PC-3 (cell line): ENCODE data around the gene MRPL9. TPM values are rescaled to one million over a fixed set of nuclear protein-coding genes. Genes with fewer than 3 reads are reported as not detected.

Source experiments
- ATAC-seq: fragments of 200-7000 bp; cut with Tn5 transposase; 2 replicates; pipeline ENCODE4 v1.9.1; 2020; ENCODE audit warnings: mild to moderate bottlenecking, moderate library complexity
- BruUV-seq: library from RNA; stranded (reverse); fragments of 400-500 nt; replicated peaks from 2 replicates; lab custom pipeline; 2021; lab: Mats Ljungman, UMichigan
- CTCF ChIA-PET: fragments of 300-600 bp; sonication (Branson Sonifier 250); formaldehyde crosslinking; loops from one replicate; lab custom pipeline; 2022; ENCODE audit warnings: antibody characterized with exemption; lab: Charles Lee
- POLR2A ChIA-PET: fragments of 300-600 bp; sonication (Branson Sonifier 250); formaldehyde crosslinking; loops from one replicate; lab custom pipeline; 2022; ENCODE audit warnings: antibody characterized with exemption; ENCODE audit not compliant: unreplicated experiment; lab: Charles Lee
- DNase-seq: peaks from one replicate; pipeline ENCODE4 v3.0.0-alpha.2; 2015
- H2AFZ ChIP-seq: fragments of 300-600 bp; sonication (generic); 2 replicates; pipeline ENCODE4 v1.6.0; 2016; ENCODE audit warnings: antibody characterized with exemption, low read length
- H3F3A ChIP-seq: fragments of 300-600 bp; sonication (generic); one replicate; pipeline ENCODE4 v1.6.0; 2017; ENCODE audit warnings: antibody characterized with exemption, low read length, control low read depth, mild to moderate bottlenecking; ENCODE audit not compliant: unreplicated experiment
- H3K27ac ChIP-seq: fragments of 300-600 bp; sonication (generic); 2 replicates; pipeline ENCODE4 v1.5.1; 2016; ENCODE audit warnings: mild to moderate bottlenecking, low read length
- H3K27me3 ChIP-seq: fragments of 300-600 bp; sonication (generic); 2 replicates; pipeline ENCODE4 v1.6.1; 2016; ENCODE audit warnings: low read length, mixed read lengths
- H3K36me3 ChIP-seq: fragments of 300-600 bp; sonication (generic); 2 replicates; pipeline ENCODE4 v1.6.1; 2016; ENCODE audit warnings: low read depth, mixed run types, low read length, mixed read lengths
- H3K4me1 ChIP-seq: fragments of 300-600 bp; sonication (generic); 2 replicates; pipeline ENCODE4 v1.5.1; 2016; ENCODE audit warnings: low read length; ENCODE audit not compliant: insufficient read depth
- H3K4me2 ChIP-seq: fragments of 300-600 bp; sonication (generic); 2 replicates; pipeline ENCODE4 v1.6.0; 2016; ENCODE audit warnings: low read length
- H3K4me3 ChIP-seq: fragments of 300-600 bp; sonication (generic); 2 replicates; pipeline ENCODE4 v1.5.1; 2016; ENCODE audit warnings: mild to moderate bottlenecking, low read length, mixed read lengths
- H3K79me2 ChIP-seq: fragments of 300-600 bp; sonication (generic); 2 replicates; pipeline ENCODE4 v1.6.1; 2017; ENCODE audit warnings: low read length, mixed read lengths
- H3K9ac ChIP-seq: fragments of 300-600 bp; sonication (generic); 2 replicates; pipeline ENCODE4 v1.6.0; 2016; ENCODE audit warnings: mild to moderate bottlenecking, low read length
- H3K9me2 ChIP-seq: fragments of 300-600 bp; sonication (generic); replicated peaks from 2 replicates; pipeline ENCODE4 v1.6.1; 2016; ENCODE audit warnings: mixed run types, low read length, mixed read lengths
- H3K9me3 ChIP-seq: fragments of 300-600 bp; sonication (generic); 2 replicates; pipeline ENCODE4 v1.6.1; 2016; ENCODE audit warnings: low read length, mixed read lengths
- H4K20me1 ChIP-seq: fragments of 300-600 bp; sonication (generic); 2 replicates; pipeline ENCODE4 v1.6.1; 2016; ENCODE audit warnings: low read length, mixed read lengths
- CTCF ChIP-seq: fragments of 300-600 bp; sonication (generic); conservative IDR thresholded peaks from 2 replicates; pipeline ENCODE4 v1.5.1; 2017; ENCODE audit warnings: antibody characterized with exemption, low read depth, mild to moderate bottlenecking, low read length
- EZH2 ChIP-seq: fragments of 300-600 bp; sonication (generic); IDR thresholded peaks from one replicate; pipeline ENCODE4 v1.6.1; 2017; ENCODE audit warnings: antibody characterized with exemption, mild to moderate bottlenecking, low read length; ENCODE audit not compliant: unreplicated experiment
- EZH2phosphoT487 ChIP-seq: fragments of 300-600 bp; sonication (generic); IDR thresholded peaks from 2 replicates; pipeline ENCODE4 v1.6.1; 2018; ENCODE audit warnings: mild to moderate bottlenecking, antibody characterized with exemption, low read length, borderline replicate concordance
- intact Hi-C: fragments of 100-400 bp; cut with micrococcal nuclease; formaldehyde crosslinking; loops from 2 replicates; pipeline ENCODE4 v1.9.0; 2023
- total RNA-seq: library from RNA; depleted of rRNA; stranded (reverse); fragments of >200 nt; gene quantifications from 2 replicates; pipeline ENCODE4 v1.2.3, GENCODE V29; 2014

Gene MRPL9
- total RNA-seq, 1 experiment from 2014 or later, result 229 TPM

DNA sequence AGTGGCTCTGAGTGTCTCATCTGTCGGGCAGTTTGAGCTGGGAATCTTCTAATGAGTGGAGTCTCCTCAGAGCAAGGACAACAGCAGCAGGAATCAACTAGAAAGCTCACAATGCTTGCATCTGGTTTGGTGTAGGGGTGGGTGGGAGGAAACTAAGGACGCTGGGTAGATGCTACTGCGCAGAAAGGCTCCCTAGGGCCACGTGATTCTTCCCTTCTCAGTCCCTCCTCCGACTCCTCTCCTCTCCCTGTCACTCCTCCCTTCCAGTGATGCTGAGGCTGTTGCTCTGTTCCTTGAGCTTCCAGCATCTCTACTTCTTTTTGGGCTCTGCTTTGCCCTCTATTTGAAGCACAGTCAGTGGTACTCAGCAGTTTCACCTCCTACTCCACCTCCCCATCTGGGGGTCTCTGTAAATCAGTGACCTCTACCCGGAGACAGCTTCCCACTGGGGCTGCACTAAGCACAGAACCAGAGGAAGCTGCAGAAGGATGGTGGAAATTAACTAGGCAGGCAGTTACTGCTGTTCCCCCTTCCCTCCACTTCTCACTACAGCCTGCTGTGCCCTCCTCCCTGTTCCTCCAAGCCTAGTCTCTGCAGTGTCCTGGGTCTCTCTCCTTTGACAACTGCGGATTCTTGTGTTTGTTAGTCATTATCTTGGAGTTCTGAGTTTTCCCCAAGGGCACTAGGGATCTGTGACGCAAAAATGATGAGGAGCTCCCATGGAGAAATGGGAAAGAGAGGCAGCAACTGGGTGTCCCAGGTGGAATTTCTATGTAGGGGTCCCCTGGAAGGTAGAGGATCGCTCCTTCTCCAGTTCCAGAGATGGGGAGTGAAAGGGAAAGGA is 36.1 kb upstream of the MRPL9 start:
- H3K9ac ChIP-seq, result no peak overlapping the region
- H2AFZ ChIP-seq, result no peak overlapping the region
- H3K4me1 ChIP-seq, result no peaks in the 10 kb centered on the region
- peaks cover 4% of the 10 kb centered on the region; the same call in 1 of the 2 replicates for H3K27me3 ChIP-seq
- intact Hi-C loops, result no loop called here
- ATAC-seq (no peak), DNase-seq (no peak)
- ChIA-PET CTCF (no interaction called here), POLR2A (no interaction called here)
- no peak overlapping the region for H3K4me3 ChIP-seq
- no peaks in the 10 kb centered on the region for H3K9me3 ChIP-seq
- H3K9me2 ChIP-seq, result no peaks in the 10 kb centered on the region
- no peak for TF ChIP-seq CTCF
- TF ChIP-seq EZH2phosphoT487, result no peak
- TF ChIP-seq EZH2, result no peak
- H4K20me1 ChIP-seq, result no peaks in the 10 kb centered on the region
- H3K4me2 ChIP-seq, result no peak overlapping the region
- no peak overlapping the region for H3K27ac ChIP-seq
- H3F3A ChIP-seq, result no peaks in the 10 kb centered on the region
- no peaks in the 10 kb centered on the region for H3K36me3 ChIP-seq
- H3K79me2 ChIP-seq, result no peaks in the 10 kb centered on the region
- BruUV-seq, result no TSS peak

GRCh38 chr1:151798571-151798970 is 35.3 kb upstream of the MRPL9 start:
- no TSS peak for BruUV-seq
- Histone ChIP-seq H3K79me2 (no peaks in the 10 kb centered on the region), H3K36me3 (no peaks in the 10 kb centered on the region)

More at GRCh38 chr1:151798571-151798970, 35.3 kb upstream of the MRPL9 start:
- intact Hi-C loops, result no loop called here
- Histone ChIP-seq H3K4me2 (no peak overlapping the region), H3K4me3 (no peak overlapping the region), H3K9me3 (no peaks in the 10 kb centered on the region), H3K9ac (no peak overlapping the region), H3F3A (no peaks in the 10 kb centered on the region), H3K27ac (no peak overlapping the region), H3K27me3 (no peaks in the 10 kb centered on the region; the same call in 1 of the 2 replicates), H3K4me1 (no peaks in the 10 kb centered on the region), H2AFZ (no peak overlapping the region), H4K20me1 (no peaks in the 10 kb centered on the region), H3K9me2 (no peaks in the 10 kb centered on the region)
- ATAC-seq, result no peak
- TF ChIP-seq EZH2 (no peak), EZH2phosphoT487 (no peak), CTCF (no peak)
- no peak for DNase-seq
- POLR2A ChIA-PET, result no interaction called here
- CTCF ChIA-PET, result no interaction called here
